Stimulated activated CD4-positive, alpha-beta T cell treated with anti-CD3 and anti-CD28 coated beads, Interleukin-4, amount 100 ng/mL, for 1 hour (primary cell): ENCODE measurements around the gene FOSL1.

ENCODE experiments used
- DNase-seq: peaks from one replicate; pipeline ENCODE4 v3.0.0-alpha.2; 2020

FOSL1 gene

DNA sequence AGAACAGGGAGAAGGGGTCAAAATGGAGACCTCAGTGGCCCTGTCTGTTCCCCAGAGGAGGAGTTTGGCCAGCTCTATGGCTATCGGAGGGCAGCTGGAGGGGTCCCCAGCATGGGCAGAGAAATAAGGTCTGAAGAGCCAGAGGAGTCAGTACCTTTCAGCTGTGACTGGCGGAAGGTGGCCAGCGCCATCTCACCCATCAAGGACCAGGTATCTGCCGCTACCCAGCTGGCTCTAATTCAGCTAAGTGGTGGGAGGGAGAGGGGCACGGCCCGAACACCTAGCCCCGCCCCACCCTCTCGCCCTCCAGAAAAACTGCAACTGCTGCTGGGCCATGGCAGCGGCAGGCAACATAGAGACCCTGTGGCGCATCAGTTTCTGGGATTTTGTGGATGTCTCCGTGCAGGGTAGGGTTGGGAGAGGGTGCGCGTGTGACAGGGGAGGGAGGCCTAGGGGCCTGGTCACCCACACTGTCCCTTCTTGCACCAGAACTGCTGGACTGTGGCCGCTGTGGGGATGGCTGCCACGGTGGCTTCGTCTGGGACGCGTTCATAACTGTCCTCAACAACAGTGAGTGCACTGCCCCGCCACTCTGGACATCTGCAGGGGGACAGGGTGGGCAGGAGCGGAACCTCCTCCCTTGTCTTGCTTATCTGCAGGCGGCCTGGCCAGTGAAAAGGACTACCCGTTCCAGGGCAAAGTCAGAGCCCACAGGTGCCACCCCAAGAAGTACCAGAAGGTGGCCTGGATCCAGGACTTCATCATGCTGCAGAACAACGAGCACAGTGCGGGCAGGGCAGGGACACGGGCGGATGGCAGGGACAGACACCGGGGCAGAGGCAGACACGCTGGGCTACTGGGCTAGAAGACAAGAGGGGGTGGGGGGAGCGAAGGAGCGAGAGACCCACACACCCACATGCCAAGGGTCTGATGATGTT, 17.8 kb downstream of the FOSL1 start:
- no peak for DNase-seq

DNA sequence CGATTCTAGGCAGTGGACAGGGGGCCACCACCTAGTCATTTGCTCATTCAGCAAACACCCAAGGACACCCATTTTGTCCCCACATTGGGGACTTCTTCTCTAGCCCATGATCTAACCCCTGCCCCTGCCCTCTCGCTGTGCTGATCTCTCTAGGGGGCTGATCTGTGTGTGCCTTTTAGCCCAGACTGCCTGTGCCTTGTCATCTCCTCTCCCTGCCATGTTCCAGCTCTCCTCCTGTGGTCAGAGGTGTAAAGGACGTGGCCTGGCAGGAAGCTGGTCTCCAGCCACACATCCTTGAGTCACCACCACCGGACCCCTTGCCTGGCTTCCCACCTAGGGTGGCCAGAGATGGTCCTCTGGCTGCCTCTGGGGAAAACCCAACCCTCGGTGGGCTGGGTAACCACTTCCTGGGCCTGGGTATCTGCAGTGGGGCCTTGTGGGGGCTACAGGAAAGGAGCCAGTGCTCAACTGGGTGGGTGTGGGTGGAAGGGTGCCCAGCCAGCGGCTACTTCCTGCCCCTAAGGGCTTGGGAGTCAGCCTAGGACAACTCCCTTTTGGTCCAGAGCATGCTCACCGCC, 19.3 kb downstream of the FOSL1 start:
- DNase-seq: no peak

GRCh38 chr11:65880027-65880426, 20.2 kb downstream of the FOSL1 start:
- no peak for DNase-seq

GRCh38 chr11:65879617-65880016, 20.6 kb downstream of the FOSL1 start, which contains the start of gene CTSW:
Gene CTSW, plus strand, starts transcription at chr11:65879837. Its CDS starts 18 bp downstream, at chr11:65879855.
- no peak for DNase-seq

DNA sequence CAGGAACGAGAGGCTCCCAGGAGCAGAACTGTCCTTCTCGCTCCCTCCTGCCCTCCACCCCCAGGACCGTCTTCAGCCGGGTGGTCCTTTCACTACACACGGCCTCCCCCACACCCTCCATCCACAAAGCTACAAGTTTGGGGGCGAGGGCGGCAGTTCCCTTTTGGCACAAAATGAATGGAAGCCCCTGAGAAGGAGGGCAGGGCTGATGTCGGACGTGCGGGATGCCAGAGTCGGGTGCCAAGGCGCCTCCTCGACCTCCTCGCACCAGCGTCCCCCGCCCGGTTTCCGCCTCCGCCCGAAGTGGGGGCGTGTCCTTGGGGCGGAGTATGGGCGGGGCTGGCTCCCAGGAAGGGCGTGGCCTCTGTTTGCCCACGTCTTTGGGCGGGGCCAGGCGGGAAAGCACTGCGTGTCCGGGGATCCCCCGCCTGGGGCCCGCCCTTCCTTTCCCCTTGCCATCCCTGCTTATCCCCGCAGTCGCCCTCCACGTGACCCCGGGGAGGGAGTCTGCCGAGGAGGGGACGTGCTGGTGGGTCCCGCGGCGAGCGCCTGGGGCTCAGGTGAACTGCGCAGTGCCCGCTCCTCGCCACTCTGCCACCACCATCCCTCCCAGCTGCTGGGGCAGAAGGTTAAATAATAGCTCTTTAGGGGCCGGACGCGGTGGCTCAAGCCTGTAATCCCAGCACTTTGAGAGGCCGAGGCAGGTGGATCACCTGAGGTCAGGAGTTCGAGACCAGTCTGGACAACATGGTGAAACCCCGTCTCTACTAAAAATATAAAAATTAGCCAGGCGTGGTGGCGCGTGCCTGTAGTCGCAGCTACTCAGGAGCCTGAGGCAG, 26.7 kb downstream of the FOSL1 start:
- peak; percentile 95 for DNase-seq

DNA sequence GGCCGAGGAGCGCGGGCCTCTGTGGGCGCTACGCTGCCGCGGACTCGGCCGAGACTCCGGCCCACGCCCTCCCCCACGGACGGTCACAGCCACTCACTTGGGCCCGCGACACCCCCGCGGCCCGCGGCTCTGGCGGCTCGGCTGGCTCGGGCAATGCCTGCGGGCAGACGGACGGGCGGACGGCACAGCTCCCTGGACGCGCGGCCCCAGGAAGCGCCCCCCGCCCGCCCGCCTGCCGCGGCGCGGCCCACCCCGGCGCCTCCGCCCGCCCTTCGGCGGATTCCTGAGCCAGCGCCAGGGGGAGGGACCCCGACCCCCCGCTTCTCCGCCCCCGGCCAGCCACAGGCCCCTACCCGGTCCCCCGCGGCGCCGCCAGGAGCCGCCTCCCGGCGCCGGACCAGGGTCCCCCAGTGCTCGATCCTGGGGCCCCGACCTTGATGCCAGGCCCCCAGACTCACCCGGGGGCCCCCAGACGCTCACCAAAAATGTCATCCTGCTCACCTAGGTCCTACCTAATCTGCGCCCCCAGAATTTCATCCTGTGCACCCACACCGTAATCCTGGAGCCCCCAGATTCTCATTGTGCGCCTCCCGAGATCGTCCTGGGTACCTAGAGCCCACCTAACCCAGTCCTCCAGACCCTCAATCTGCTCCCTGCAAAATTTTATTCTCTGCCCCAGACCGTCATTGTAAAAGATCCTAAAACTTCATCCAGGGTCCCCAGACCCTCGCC, 27.4 kb downstream of the FOSL1 start, which contains the start of gene EFEMP2:
TSS of gene EFEMP2 (minus strand) at position 215 of the 732 bp plus-strand sequence. CDS start 446 bp downstream, outside the sequence.
- no peak for DNase-seq

- no peak for DNase-seq
Measured at GRCh38 chr11:65871811-65872548, 28.2 kb downstream of the FOSL1 start.

DNA sequence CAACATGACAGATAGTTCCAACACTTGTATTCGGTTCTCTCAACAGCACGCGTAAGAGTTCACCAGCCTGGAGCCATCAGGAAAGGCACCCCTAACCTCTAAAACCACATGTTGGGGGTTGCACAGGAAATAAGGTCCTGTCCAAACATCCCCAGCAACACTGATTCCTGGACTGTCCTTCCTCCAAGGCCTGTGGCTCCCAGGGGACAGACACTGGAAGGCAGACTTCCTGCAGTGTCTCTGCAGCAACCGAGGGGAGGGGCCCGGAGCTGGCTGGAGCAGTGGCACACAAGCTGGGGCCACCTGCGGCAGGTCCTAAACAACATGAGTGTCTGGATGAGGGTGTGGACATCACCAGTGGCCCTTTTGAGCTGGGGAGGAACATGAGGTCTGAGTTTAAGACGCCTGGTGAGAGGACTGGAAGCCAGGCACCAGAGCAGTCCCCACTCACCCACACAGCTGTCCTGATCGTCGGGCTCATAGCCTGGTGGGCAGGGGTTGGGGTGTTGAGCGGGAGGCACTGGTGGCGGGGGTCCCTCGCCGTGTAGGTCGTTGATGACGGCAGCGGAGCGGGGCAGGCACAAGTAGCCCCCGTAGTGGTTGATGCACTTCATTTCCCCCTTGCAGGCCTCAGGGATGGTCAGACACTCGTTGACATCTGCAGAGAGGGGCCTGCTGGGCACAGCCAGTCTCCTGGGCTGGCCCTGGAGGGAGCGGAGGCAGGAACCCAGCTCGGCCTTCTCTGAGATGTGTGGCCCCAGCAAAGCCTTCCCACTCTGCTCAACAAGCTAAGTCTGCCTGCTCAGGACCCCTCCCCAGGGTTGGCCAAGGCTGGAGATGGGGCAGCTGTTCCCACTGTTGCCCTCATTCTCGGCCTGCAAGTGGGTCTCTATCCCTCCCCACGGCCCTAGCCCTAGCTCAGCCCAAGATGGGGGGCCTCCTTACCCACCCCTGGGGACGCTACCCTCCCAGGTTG, 29.2 kb downstream of the FOSL1 start:
- no peak for DNase-seq

DNA sequence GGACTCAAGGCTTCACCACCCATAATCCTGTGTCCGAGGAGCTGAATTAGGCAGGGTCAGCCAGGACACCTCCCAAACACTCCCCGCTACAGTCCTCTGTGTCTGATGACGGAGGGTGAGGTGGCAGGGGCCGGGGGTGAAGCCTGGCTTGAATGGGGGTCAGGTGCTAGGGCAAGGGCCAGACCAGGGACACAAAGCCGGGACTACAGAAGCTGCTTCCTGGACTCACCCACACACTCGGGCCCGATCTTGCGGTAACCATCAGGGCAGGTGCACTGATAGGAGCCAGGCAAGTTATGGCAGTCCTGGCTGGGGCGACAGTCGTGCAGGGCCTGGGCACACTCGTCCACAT, 29.9 kb downstream of the FOSL1 start:
- DNase-seq: no peak

GRCh38 chr11:65869643-65870306, 30.4 kb downstream of the FOSL1 start:
- DNase-seq: no peak

DNA sequence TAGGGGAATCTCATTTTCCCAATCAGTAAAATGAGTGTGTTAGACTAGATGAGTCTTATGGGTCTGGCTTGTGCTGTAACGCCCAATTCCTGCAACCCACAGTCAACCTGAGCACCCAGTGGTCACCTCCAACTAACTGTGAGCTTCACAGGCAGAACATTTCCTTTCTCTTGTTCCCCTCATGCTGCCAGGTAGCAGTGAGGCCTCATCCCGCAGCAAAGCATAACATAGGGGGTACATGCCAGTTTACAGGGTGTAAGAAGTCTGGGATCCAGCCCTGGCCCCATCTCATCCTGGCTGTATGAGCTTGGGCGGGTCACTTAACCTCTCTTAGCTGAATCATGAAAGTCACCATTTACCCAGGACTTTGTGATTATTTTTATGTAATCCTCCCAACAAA, 31.3 kb downstream of the FOSL1 start:
- DNase-seq: no peak

DNA sequence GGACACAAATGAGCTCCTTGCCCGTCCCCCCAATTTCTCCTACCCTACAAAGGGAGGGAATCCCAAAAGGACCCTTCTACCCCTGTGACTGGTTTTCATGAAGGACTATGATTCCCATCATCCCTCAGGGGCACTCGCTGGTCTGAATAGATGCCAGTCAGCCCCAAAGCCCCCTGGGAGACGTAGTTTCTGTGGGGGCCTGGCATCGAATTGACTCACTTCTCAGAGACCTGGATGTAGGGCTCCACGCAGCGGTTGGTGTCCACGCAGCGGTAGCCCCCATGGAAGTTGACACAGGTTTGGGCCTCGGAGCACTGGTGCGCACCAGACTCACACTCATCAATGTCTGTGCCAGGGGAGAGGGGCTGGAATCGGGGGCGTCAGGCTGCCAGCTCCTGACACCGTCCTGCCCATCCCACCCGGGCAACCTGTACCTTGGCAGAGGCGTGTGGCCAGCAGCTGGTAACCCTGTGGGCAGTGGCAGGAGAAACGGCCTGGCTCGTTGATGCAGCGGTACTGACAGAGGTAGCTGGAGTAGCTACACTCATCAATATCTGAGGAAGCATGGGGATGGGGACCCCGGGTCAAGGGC, 32.0 kb downstream of the FOSL1 start:
- peak; percentile 44 for DNase-seq

DNA sequence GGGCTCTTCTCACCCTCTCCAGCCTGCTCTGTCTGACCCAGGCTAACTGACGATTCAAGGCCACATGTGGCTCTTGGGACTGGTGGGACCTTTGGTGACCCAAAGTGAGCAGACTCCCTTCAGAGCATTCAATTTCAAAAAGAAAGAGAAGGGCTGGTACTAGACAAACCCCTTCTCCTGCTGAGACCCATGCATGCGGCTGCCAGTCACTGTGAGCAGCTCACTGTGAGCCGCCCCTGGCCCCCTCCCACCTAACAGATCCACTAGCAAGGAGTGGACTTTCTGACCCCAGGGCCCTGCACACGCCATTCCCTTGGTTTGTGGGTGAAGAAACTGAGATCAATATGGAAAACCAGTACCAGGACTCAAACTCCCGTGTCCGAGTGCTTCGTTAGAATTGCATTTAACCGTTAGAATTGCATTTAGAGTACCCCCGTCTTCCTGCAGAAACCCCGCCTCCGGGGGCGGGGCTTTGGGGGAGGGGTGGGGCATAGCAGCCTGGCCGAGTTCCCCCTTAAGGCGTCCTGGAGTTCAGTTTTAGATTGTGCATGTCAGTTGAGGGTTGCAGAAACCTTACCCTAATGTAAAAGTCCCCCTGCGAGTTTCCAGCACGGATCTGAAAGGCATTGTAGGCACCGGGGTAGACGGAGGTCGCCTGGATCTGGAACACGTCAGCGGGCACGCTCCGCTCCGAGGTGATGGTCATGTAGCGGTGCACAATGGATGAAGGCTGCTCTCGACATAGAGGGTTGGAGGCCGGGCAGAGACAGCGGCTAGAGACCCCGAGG, 32.7 kb downstream of the FOSL1 start:
- peak; percentile 37 for DNase-seq

- no peak for DNase-seq
Measured at GRCh38 chr11:65866509-65867283, 33.5 kb downstream of the FOSL1 start.

- DNase-seq: no peak
Measured at GRCh38 chr11:65865550-65866172, 34.5 kb downstream of the FOSL1 start.

- DNase-seq: no peak
Measured at GRCh38 chr11:65864706-65865471, 35.3 kb downstream of the FOSL1 start.
